ENCODE measurements around the gene FOSL1.

The FOSL1 gene

DNA sequence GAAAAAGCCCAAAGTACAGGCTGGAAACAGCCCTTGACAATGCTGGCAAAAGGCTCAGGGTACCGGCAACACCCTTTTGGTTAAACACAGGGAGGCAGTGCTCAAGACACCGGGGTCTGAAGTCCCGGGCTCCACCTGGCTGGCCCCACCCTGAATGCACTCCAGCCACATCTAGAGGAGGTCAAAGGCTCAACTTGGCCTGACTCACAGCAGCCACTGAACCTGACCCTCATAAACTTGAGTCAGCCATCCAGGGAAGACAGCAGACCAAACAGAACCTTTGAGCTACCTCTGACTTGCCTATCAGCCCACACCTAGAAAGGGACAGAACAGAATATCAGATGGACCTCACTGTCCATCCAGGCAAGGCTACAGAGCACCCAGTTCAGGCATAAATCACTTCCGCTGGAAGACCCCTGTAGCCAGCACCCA is 46.0 kb downstream of the FOSL1 start:
- no peak overlapping the region for H3K4me3 ChIP-seq (ENCODE audit: low read depth, low read length)
- DNase-seq (ENCODE audit: low read depth): no peak
- TF ChIP-seq, protein P1, sequence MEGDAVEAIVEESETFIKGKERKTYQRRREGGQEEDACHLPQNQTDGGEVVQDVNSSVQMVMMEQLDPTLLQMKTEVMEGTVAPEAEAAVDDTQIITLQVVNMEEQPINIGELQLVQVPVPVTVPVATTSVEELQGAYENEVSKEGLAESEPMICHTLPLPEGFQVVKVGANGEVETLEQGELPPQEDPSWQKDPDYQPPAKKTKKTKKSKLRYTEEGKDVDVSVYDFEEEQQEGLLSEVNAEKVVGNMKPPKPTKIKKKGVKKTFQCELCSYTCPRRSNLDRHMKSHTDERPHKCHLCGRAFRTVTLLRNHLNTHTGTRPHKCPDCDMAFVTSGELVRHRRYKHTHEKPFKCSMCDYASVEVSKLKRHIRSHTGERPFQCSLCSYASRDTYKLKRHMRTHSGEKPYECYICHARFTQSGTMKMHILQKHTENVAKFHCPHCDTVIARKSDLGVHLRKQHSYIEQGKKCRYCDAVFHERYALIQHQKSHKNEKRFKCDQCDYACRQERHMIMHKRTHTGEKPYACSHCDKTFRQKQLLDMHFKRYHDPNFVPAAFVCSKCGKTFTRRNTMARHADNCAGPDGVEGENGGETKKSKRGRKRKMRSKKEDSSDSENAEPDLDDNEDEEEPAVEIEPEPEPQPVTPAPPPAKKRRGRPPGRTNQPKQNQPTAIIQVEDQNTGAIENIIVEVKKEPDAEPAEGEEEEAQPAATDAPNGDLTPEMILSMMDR (IDR thresholded peaks at IDR 0.05; ENCODE audit: low read depth, low read length, missing control alignments): no peak

DNA sequence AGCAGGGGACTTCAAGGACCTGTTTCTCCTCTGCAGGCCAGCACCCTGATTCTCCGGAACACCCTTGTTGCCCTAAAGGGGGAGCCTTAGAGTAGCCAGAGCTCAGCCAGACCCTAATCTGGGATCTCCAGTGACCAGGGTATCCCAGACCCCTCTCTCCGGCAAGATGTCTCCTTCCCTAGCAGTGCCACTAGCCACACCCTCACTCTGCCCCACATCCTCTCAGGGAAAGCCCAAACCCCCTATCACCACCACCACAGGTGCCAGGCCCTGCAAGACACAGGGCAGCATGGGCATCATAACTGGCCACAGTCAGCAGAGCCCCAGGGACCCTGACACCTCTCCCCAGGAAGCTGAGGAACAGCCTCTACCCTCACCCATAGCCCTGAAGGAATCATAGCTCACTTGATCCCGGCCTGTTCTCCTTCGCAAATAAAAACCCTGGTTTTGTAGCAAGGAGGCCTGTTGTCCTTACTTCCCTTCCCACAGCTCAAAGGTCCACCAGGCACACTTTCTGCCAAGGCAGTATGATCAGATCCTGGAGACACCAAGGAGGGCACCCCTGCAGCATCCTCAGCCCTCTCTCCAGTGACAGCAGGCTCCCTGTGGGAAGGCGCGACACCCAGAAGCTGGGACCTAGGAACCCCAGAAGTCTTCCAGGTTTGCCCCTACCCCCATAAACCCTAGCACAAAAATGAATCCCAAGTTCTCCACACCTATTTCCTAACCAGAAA is 46.8 kb downstream of the FOSL1 start:
- TF ChIP-seq, protein P1 (IDR thresholded peaks at IDR 0.05; ENCODE audit: low read depth, low read length, missing control alignments): peak; percentile 13
- H3K4me3 ChIP-seq (ENCODE audit: low read depth, low read length): no peak overlapping the region
- DNase-seq (ENCODE audit: low read depth): no peak

DNA sequence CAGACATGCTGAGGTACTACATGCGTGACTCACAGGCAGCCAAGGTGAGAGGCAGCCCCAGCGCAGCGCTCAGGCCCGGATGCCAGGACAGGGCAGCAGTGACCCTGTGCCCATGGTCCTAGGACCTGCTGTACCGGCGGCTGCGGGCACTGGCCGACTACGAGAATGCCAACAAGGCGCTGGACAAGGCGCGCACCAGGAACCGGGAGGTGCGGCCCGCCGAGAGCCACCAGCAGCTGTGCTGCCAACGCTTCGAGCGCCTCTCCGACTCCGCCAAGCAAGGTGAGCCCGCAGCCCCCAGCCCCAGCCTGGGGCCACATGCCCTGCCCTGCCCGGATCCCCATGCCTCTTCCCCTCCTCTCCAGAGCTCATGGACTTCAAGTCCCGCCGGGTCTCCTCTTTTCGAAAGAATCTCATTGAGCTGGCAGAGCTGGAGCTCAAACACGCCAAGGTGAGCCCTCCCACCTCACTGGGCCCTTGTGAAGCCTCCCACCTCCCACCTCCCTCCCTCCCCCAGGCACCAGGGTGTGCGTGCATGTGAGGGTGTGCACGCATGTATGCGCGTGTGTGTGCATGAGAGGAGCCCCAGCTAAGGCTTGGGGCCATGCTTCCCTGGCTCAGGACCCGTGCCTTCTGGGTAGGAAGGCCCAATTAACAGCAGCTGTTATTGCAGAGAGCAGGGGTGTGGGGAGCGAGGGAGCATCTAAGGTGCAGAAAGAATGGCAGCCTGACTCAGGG is 47.5 kb downstream of the FOSL1 start:
- no peak overlapping the region for H3K4me3 ChIP-seq (ENCODE audit: low read depth, low read length)
- TF ChIP-seq, protein P1 (IDR thresholded peaks at IDR 0.05; ENCODE audit: low read depth, low read length, missing control alignments): no peak
- DNase-seq (ENCODE audit: low read depth): no peak

DNA sequence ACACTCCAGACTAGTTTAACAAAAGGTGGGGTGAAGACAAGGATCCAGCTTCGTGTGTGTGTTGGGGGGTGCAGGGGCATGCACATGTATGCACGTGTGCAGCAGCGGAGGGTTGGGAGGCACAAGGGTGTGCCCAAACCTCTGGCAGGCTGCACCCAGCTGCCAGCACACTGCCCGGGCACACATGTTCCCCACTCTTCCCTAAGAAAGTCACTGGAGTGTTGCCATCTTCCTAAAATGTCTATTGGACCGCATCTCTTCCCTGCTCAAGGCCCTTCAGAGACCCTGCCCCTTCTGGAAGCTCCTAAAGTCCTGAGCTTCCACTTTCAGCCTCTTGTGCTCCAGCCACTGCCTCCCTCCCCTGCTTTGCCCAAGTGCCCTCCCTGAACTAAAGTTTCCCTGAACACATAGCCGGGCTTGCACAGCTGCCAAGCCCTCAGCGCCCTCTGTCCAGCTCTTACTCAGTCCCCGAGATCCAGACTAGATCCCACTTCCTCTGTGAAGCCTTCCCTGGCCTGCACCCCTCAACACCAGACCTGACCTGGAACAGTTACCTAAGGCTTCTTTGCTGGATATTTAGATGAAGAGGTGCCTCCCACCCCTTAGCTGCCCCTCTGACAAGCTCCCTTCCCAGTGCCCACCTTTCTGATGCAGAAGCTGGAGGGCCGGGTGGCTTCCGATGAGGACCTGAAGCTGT is 48.2 kb downstream of the FOSL1 start:
- no peak for DNase-seq (ENCODE audit: low read depth)
- TF ChIP-seq, protein P1 (IDR thresholded peaks at IDR 0.05; ENCODE audit: low read depth, low read length, missing control alignments): no peak
- no peak overlapping the region for H3K4me3 ChIP-seq (ENCODE audit: low read depth, low read length)

DNA sequence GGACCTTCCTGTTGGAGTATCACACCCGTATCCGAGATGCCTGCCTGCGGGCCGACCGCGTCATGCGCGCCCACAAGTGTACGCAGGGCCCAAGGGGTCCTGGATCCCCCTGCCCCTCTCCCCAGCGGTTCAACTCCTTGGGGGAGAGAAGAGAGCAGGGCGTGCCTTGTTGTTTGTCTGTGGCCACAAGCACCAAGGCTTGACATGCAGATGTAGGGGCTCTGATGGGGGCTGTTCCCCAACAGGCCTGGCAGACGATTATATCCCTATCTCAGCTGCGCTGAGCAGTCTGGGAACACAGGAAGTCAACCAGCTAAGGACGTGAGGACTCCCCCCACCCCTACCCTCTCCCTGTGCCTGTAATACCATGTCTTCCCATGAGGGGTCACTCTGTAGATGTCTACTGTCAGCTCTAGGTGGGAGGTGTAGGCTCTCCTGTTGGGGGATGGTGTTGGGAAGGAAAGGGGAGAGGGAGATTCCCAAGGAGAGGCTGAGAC is 49.1 kb downstream of the FOSL1 start:
- DNase-seq (ENCODE audit: low read depth): no peak
- TF ChIP-seq, protein P1 (IDR thresholded peaks at IDR 0.05; ENCODE audit: low read depth, low read length, missing control alignments): peak; percentile 70
- H3K4me3 ChIP-seq (ENCODE audit: low read depth, low read length): no peak overlapping the region

DNA sequence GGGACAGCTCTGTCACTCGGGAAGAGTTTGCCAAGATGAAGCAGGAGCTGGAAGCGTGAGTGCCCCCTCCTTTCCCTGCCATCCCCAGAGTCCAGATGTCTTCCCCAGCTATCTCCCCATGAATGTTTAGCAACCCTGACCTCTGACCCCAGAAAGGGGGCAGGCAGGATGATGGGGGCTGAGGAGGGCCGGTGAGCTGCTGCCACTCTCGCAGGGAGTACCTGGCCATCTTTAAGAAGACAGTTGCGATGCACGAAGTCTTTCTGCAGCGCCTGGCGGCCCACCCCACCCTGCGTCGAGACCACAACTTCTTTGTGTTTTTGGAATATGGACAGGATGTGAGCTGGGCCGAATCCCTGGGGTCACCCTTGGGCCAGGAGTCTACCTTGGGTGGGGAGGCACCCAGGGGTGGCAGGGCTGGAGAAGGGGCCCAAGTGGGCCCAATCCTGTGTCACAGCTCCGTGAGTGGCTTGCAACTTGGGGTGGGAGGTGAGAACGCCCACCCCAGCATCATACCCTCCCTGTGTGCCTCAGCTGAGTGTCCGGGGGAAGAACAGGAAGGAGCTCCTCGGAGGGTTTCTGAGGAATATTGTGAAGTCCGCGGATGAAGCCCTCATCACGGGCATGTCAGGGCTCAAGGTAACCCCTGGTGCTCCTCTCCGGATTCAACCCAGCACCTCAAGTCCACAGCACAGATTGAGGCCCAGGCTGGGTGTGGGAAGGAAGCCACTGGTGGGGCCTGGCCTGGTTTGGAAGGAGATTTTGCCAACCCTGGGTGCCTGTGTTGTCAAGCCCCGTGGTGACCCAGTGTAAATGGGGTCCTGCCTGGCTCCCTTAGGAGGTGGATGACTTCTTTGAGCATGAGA is 49.7 kb downstream of the FOSL1 start:
- DNase-seq (ENCODE audit: low read depth): no peak
- no peak overlapping the region for H3K4me3 ChIP-seq (ENCODE audit: low read depth, low read length)
- TF ChIP-seq, protein P1 (IDR thresholded peaks at IDR 0.05; ENCODE audit: low read depth, low read length, missing control alignments): no peak
